GM12878 (cell line): ENCODE results near the gene BRCA2. TPM values are rescaled to one million over a fixed set of nuclear protein-coding genes. Genes with fewer than 3 reads are reported as not detected.

Source experiments
- ATAC-seq: fragments of 200-7000 bp; cut with Tn5 transposase; 3 replicates; pipeline ENCODE4 v1.9.1; 2020; ENCODE audit warnings: mild to moderate bottlenecking, moderate library complexity
- BruUV-seq: library from RNA; stranded (reverse); fragments of 400-500 nt; replicated peaks from 2 replicates; lab custom pipeline; 2021; lab: Mats Ljungman, UMichigan
- CTCF ChIA-PET: fragments of 300-600 bp; sonication (Branson Sonifier 250); formaldehyde crosslinking; extraction: SDS; loops from one replicate; lab custom pipeline; 2021; ENCODE audit warnings: inconsistent platforms; lab: Yijun Ruan, JAX
- POLR2A ChIA-PET: fragments of 350-600 bp; formaldehyde crosslinking; extraction: SDS; loops from one replicate; lab custom pipeline; 2021; ENCODE audit warnings: inconsistent platforms; lab: Charles Lee
- RAD21 ChIA-PET: fragments of 300-600 bp; sonication (Branson Sonifier 250); formaldehyde crosslinking; loops from one replicate; lab custom pipeline; 2023; ENCODE audit warnings: antibody characterized with exemption; ENCODE audit not compliant: unreplicated experiment; lab: Charles Lee
- SMC1A ChIA-PET: fragments of 300-600 bp; sonication (Branson Sonifier 250); formaldehyde crosslinking; loops from one replicate; lab custom pipeline; 2023; ENCODE audit not compliant: unreplicated experiment, uncharacterized antibody; lab: Charles Lee
- DNase-seq: peaks from one replicate; pipeline ENCODE4 v3.0.0-alpha.2; 2011; ENCODE audit warnings: low read depth, low spot score
- FAIRE-seq: peaks from 3 replicates; lab custom pipeline; 2011; peaks lifted over from hg19 to GRCh38; lab: Jason Lieb, UNC
- H2AFZ ChIP-seq: 2 replicates; pipeline ENCODE4 v1.6.0; 2011; ENCODE audit warnings: low read depth, low read length, control low read depth; ENCODE audit not compliant: control insufficient read depth
- H3K27ac ChIP-seq: 2 replicates; pipeline ENCODE4 v1.5.1; 2011; ENCODE audit warnings: control low read depth; ENCODE audit not compliant: control insufficient read depth, insufficient read depth
- H3K27me3 ChIP-seq, 2 experiments: replicated peaks in 1 of 2; 2 replicates each; pipeline versions ENCODE4 v1.6.0 to v1.6.1; 2011; ENCODE audit warnings: low read length in 1 of 2; ENCODE audit not compliant: control insufficient read depth in 2 of 2, insufficient read depth in 2 of 2
- H3K36me3 ChIP-seq, 2 experiments: 2 replicates each; pipeline ENCODE4 v1.5.1; 2011; ENCODE audit warnings: low read length in 1 of 2; ENCODE audit not compliant: control insufficient read depth in 2 of 2, insufficient read depth in 2 of 2
- H3K4me1 ChIP-seq: 2 replicates; pipeline ENCODE4 v1.6.1; 2011; ENCODE audit warnings: mild to moderate bottlenecking, low read length, moderate library complexity, mixed read lengths; ENCODE audit not compliant: control insufficient read depth, insufficient read depth
- H3K4me2 ChIP-seq: 2 replicates; pipeline ENCODE4 v1.6.0; 2011; ENCODE audit warnings: control low read depth; ENCODE audit not compliant: control insufficient read depth, insufficient read depth
- H3K4me3 ChIP-seq: fragments of 200-600 bp; sonication (generic); 2 replicates; pipeline ENCODE4 v1.5.1; 2016
- H3K79me2 ChIP-seq: 2 replicates; pipeline ENCODE4 v1.6.0; 2011; ENCODE audit warnings: low read length; ENCODE audit not compliant: control insufficient read depth, insufficient read depth
- H3K9ac ChIP-seq: 2 replicates; pipeline ENCODE4 v1.8.0; 2011; ENCODE audit warnings: low read length, control low read depth, mixed read lengths; ENCODE audit not compliant: control insufficient read depth, insufficient read depth
- H3K9me3 ChIP-seq: replicated peaks from 3 replicates; pipeline ENCODE4 v1.5.1; 2011; ENCODE audit warnings: mild to moderate bottlenecking, low read length; ENCODE audit not compliant: control insufficient read depth, insufficient read depth
- H4K20me1 ChIP-seq: 2 replicates; pipeline ENCODE4 v1.6.0; 2011; ENCODE audit not compliant: control insufficient read depth, insufficient read depth
- CTCF ChIP-seq, 3 experiments: IDR thresholded peaks in 2 of 3; conservative IDR thresholded peaks in 1 of 3; 2 replicates each; pipeline ENCODE4 v1.5.1; 2011; ENCODE audit warnings: low read depth in 3 of 3, low read length in 3 of 3, mild to moderate bottlenecking in 3 of 3, control low read depth in 2 of 3, moderate library complexity in 2 of 3, inconsistent platforms in 1 of 3, mixed read lengths in 1 of 3; ENCODE audit not compliant: control insufficient read depth in 2 of 3, insufficient read depth in 1 of 3; ENCODE audit errors: extremely low read depth in 1 of 3
- FOXK2 ChIP-seq: fragments of 450-650 bp; IDR thresholded peaks from 2 replicates; pipeline ENCODE4 v1.6.1; 2017; ENCODE audit warnings: mild to moderate bottlenecking, moderate library complexity
- HDGF ChIP-seq: fragments of 450-650 bp; IDR thresholded peaks from 2 replicates; pipeline ENCODE4 v1.6.1; 2016; ENCODE audit warnings: antibody characterized with exemption
- IKZF2 ChIP-seq, 2 experiments: fragments of 450-650 bp; IDR thresholded peaks; 2 replicates each; pipeline ENCODE4 v1.6.1; 2017; ENCODE audit warnings: mild to moderate bottlenecking in 2 of 2, moderate library complexity in 2 of 2
- PKNOX1 ChIP-seq: fragments of 450-650 bp; IDR thresholded peaks from 2 replicates; pipeline ENCODE4 v1.6.1; 2016; ENCODE audit warnings: mild to moderate bottlenecking
- RAD21 ChIP-seq: IDR thresholded peaks from 2 replicates; pipeline ENCODE4 v1.6.1; 2011; ENCODE audit warnings: mild to moderate bottlenecking, low read depth, low read length, moderate library complexity; ENCODE audit not compliant: insufficient read depth
- RCOR1 ChIP-seq: conservative IDR thresholded peaks from 2 replicates; pipeline ENCODE4 v1.6.1; 2012; ENCODE audit warnings: low read depth, low read length, improper control_type of control experiment
- RELA ChIP-seq: fragments of 450-650 bp; IDR thresholded peaks from 2 replicates; pipeline ENCODE4 v1.8.0; 2014; ENCODE audit warnings: borderline replicate concordance; ENCODE audit not compliant: partially characterized antibody
- SMC3 ChIP-seq: IDR thresholded peaks from 2 replicates; pipeline ENCODE4 v1.6.1; 2011; ENCODE audit warnings: low read length, improper control_type of control experiment, borderline replicate concordance
- WGBS: methylation state at CpG from one replicate; pipeline ENCODE4 v1.1.6; 2016; ENCODE audit warnings: low lambda C conversion rate; ENCODE audit not compliant: insufficient replicate concordance, insufficient coverage; ENCODE audit errors: missing lambda C conversion rate; 5-methylcytosine and 5-hydroxymethylcytosine counted together
- in situ Hi-C: fragments of 300-500 bp; cut with MboI; formaldehyde crosslinking; loops from 9 replicates; pipeline ENCODE4 v1.14.3; 2018; ENCODE audit warnings: mixed read lengths
- intact Hi-C: fragments of 100-400 bp; cut with micrococcal nuclease; formaldehyde crosslinking; loops from one replicate; pipeline ENCODE4 v1.14.2; 2022; ENCODE audit not compliant: unreplicated experiment
- polyA plus RNA-seq, 11 experiments: library from polyadenylated mRNA; depleted of rRNA in 4 of 11; unstranded in 6 of 11; stranded (reverse) in 5 of 11; fragments of >200 nt; fragmentation: Nextera tagmentation in 4 of 11; fragmentation: Illumina TruSeq in 1 of 11; extraction: Ambion mirVana in 4 of 11; extraction: Trizol in 1 of 11; gene quantifications; 1 replicate in 1 of 11; 2 replicates in 10 of 11; pipeline versions ENCODE4 v1.2.1 to v1.2.3, GENCODE V29; 2011 to 2016; ENCODE audit warnings: inconsistent platforms in 2 of 11, missing spikeins in 2 of 11, low read depth in 1 of 11
- total RNA-seq, 4 experiments: library from RNA; depleted of rRNA in 3 of 4; stranded (reverse); fragments of >200 nt in 3 of 4; fragmentation: Illumina TruSeq in 1 of 4; extraction: Trizol in 1 of 4; gene quantifications; 2 replicates each; pipeline versions ENCODE4 v1.2.1 to v1.2.3, GENCODE V29; 2013 to 2021
- TF ChIP-seq, protein P1 (sequence below): IDR thresholded peaks from 2 replicates; pipeline ENCODE4 v1.6.1; 2011; ENCODE audit warnings: low read depth, low read length, improper control_type of control experiment, borderline replicate concordance

Gene BRCA2
- total and polyA plus RNA-seq, 10 of the 15 experiments (the other 5 are each of a cell fraction or from before 2014, with no cell fraction given), result 7.6 to 42.2 (median 23.9) TPM

DNA sequence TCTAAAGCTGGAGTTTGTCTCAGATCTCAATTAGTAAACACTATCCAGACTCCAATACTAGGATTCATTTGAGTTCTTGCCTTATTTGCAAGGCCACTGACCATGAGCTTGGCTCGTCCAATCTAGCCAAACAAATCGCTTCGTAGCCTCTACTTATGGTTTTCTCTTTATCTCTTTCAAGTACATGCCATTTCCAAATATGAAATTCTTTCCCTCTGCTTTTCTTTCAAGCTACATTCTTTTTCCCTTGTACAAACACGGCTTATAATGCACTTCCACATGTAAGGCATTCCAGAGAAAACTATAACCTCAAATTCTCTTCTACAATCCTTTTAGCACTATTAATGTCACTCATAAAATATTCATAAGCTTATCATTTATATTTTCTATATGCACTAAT lies 123.6 kb downstream of the BRCA2 start (continued):
- TF ChIP-seq RELA (no peak), IKZF2 (IDR thresholded peaks at IDR 0.05) (no peak)
- TF ChIP-seq, protein P1, sequence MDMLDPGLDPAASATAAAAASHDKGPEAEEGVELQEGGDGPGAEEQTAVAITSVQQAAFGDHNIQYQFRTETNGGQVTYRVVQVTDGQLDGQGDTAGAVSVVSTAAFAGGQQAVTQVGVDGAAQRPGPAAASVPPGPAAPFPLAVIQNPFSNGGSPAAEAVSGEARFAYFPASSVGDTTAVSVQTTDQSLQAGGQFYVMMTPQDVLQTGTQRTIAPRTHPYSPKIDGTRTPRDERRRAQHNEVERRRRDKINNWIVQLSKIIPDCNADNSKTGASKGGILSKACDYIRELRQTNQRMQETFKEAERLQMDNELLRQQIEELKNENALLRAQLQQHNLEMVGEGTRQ, result no peak

DNA sequence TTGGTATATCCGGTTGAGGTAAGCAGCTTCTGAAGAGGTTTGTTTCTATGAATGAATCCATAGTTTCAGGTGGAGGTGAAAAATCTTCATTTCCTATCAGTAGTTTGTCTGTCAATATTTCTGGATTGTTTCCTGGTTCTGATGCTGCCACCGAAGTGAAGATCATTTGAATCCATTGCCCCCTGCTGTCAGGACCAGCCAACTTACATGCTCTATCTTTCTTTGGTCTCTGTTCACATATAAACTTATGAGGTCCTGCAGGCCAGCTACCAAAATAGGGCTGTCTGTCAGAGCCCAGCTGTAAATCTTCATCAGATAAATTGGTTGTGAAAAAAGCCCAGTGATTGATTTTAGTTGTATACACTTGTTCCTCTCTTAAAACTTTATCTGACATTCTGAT lies 127.8 kb downstream of the BRCA2 start:
- ChIA-PET POLR2A (interaction anchor here (0.5 to 1.5 kb wide), 3 partner anchors 8 to 20 kb away, joined by 3 to 10 read pairs (median 4); no protein-coding TSS in a partner anchor), RAD21 (interaction anchor here (0.8 to 2.4 kb wide), 6 partner anchors 58 to 533 kb away, joined by 3 to 10 read pairs (median 4); no protein-coding TSS in a partner anchor), SMC1A (interaction anchor here (0.7 to 2.3 kb wide), 14 partner anchors 14 to 196 kb away, joined by 3 to 11 read pairs (median 4); partner anchors contain the start of gene N4BP2L1), CTCF (interaction anchor here (0.6 to 2.0 kb wide), 23 partner anchors 8 to 533 kb away, joined by 3 to 22 read pairs (median 4); partner anchors contain the start of genes BRCA2, N4BP2L1 and ZAR1L)
- BruUV-seq, result TSS peak; percentile 69
- Histone ChIP-seq H2AFZ (peak overlapping the region; percentile 55), H3K36me3 (no peaks in the 10 kb centered on the region), H3K4me3 (no peak overlapping the region), H3K4me1 (peaks cover 15% of the 10 kb centered on the region), H3K27ac (peak overlapping the region; percentile 62), H3K4me2 (peak overlapping the region; percentile 70), H3K79me2 (no peaks in the 10 kb centered on the region), H3K9me3 (no peaks in the 10 kb centered on the region), H3K27me3 (no peaks in the 10 kb centered on the region), H3K9ac (no peak overlapping the region), H4K20me1 (no peaks in the 10 kb centered on the region)
- ATAC-seq, result peak; percentile 93
- WGBS, result 0% methylated on average over 2 of the region's 2 CpGs
- peak; percentile 60 for DNase-seq
- TF ChIP-seq HDGF, result no peak
- no peak for TF ChIP-seq FOXK2
- peak; percentile 67 for TF ChIP-seq RAD21
- TF ChIP-seq SMC3, result peak; percentile 52
- peak; percentile 47; the same call in 1 of the 2 replicates for TF ChIP-seq PKNOX1
- peak; percentile 55 to 62 (median 57); a peak in 5 of 6 replicates for TF ChIP-seq CTCF (IDR thresholded peaks at IDR 0.05 in 2 of 3, conservative IDR thresholded peaks at IDR 0.05 in 1 of 3; ENCODE audit: control insufficient read depth in 2 of 3, extremely low read depth in 1 of 3, insufficient read depth in 1 of 3, low read depth in 3 of 3, low read length in 3 of 3)
- TF ChIP-seq RCOR1, result no peak
- intact Hi-C loops, result loop anchor here (2.0 to 5.0 kb wide), 3 partner anchors 126 to 196 kb away; no protein-coding TSS in a partner anchor
- peak; percentile 27 for FAIRE-seq
- in situ Hi-C loops, result loop anchor here (25.0 kb wide), 1 partner anchor 1094 kb away; no protein-coding TSS in a partner anchor
